K562 (cell line): ENCODE measurements around the gene BSDC1. TPM values are rescaled to one million over a fixed set of nuclear protein-coding genes. Genes with fewer than 3 reads are reported as not detected.

Experiments used
- ATAC-seq: fragments of 200-7000 bp; cut with Tn5 transposase; 3 replicates; pipeline ENCODE4 v1.9.1; 2020; ENCODE audit warnings: moderate library complexity
- BruUV-seq: library from RNA; stranded (reverse); fragments of 400-500 nt; replicated peaks from 2 replicates; lab custom pipeline; 2021; lab: Mats Ljungman, UMichigan
- CTCF ChIA-PET: fragments of 300-600 bp; formaldehyde crosslinking; extraction: SDS; loops from one replicate; lab custom pipeline; 2021; ENCODE audit warnings: low intra/inter-chr PET ratio; lab: Yijun Ruan, JAX
- POLR2A ChIA-PET: fragments of 300-600, 350-650 bp; sonication (Branson Sonifier 250); formaldehyde crosslinking; extraction: SDS; loops from one replicate; lab custom pipeline; 2021; ENCODE audit warnings: antibody characterized with exemption, inconsistent platforms; lab: Yijun Ruan, JAX
- DNase-seq, 4 experiments: peaks; one replicate each; pipeline versions ENCODE4 v3.0.0 to v3.0.0-alpha.2; 2011 to 2018; ENCODE audit warnings: low spot score in 3 of 4, mixed read lengths in 3 of 4; ENCODE audit errors: extremely low read depth in 1 of 4
- FAIRE-seq: peaks from 2 replicates; lab custom pipeline; 2011; peaks lifted over from hg19 to GRCh38; lab: Jason Lieb, UNC
- H2AFZ ChIP-seq: 2 replicates; pipeline ENCODE4 v1.6.0; 2011; ENCODE audit warnings: low read depth, low read length, control low read depth, inconsistent platforms
- H3K27ac ChIP-seq: fragments of 200-600 bp; 3 replicates; pipeline ENCODE4 v1.8.0; 2011; ENCODE audit warnings: low read depth, mild to moderate bottlenecking, control low read depth, inconsistent platforms, low read length, moderate library complexity, mixed read lengths; ENCODE audit errors: extremely low read depth
- H3K27me3 ChIP-seq, 2 experiments: fragments of 300-600 bp in 1 of 2; 2 replicates in 1 of 2; 3 replicates in 1 of 2; pipeline versions ENCODE4 v1.6.0 to v1.8.0; 2011; ENCODE audit warnings: inconsistent platforms in 2 of 2, low read length in 2 of 2, mild to moderate bottlenecking in 1 of 2, mixed read lengths in 1 of 2, moderate library complexity in 1 of 2; ENCODE audit not compliant: control insufficient read depth in 2 of 2, insufficient read depth in 2 of 2
- H3K36me3 ChIP-seq: fragments of 300-600 bp; 3 replicates; pipeline ENCODE4 v1.8.0; 2011; ENCODE audit warnings: mild to moderate bottlenecking, low read length, inconsistent platforms; ENCODE audit not compliant: control insufficient read depth, insufficient read depth
- H3K4me1 ChIP-seq, 2 experiments: fragments of 200-600 bp in 1 of 2; replicated peaks in 1 of 2; 2 replicates in 1 of 2; 3 replicates in 1 of 2; pipeline versions ENCODE4 v1.5.1 to v1.8.0; 2011; ENCODE audit warnings: inconsistent platforms in 2 of 2, low read length in 2 of 2, mild to moderate bottlenecking in 1 of 2, mixed read lengths in 1 of 2, moderate library complexity in 1 of 2; ENCODE audit not compliant: control insufficient read depth in 2 of 2, insufficient read depth in 2 of 2
- H3K4me2 ChIP-seq: 2 replicates; pipeline ENCODE4 v1.6.1; 2011; ENCODE audit warnings: low read length, control low read depth, inconsistent platforms, mixed read lengths; ENCODE audit not compliant: insufficient read depth
- H3K4me3 ChIP-seq: fragments of 200-600 bp; sonication (generic), shearing (Covaris generic); 2 replicates; pipeline ENCODE4 v1.5.1; 2016; ENCODE audit warnings: control low read depth, inconsistent platforms
- H3K79me2 ChIP-seq: fragments of 200-600 bp; 3 replicates; pipeline ENCODE4 v1.8.0; 2011; ENCODE audit warnings: low read length, inconsistent platforms; ENCODE audit not compliant: control insufficient read depth, insufficient read depth
- H3K9ac ChIP-seq, 2 experiments: 2 replicates each; pipeline versions ENCODE4 v1.6.0 to v1.6.1; 2011; ENCODE audit warnings: low read depth in 2 of 2, low read length in 2 of 2, control low read depth in 1 of 2, inconsistent platforms in 1 of 2, mild to moderate bottlenecking in 1 of 2, mixed read lengths in 1 of 2; ENCODE audit not compliant: insufficient read depth in 1 of 2
- H3K9me1 ChIP-seq: one replicate; pipeline ENCODE4 v1.6.0; 2011; ENCODE audit warnings: inconsistent platforms, mild to moderate bottlenecking, low read length, moderate library complexity; ENCODE audit not compliant: control insufficient read depth, insufficient read depth
- H3K9me3 ChIP-seq: replicated peaks from 2 replicates; pipeline ENCODE4 v1.5.1; 2011; ENCODE audit warnings: low read depth, low read length, inconsistent platforms; ENCODE audit not compliant: control insufficient read depth, insufficient read depth
- H4K20me1 ChIP-seq: replicated peaks from 2 replicates; pipeline ENCODE4 v1.6.1; 2011; ENCODE audit warnings: low read length, inconsistent platforms, mixed read lengths; ENCODE audit not compliant: control insufficient read depth, insufficient read depth
- BRD4 ChIP-seq: fragments of 200-600 bp; sonication (generic); IDR thresholded peaks from 2 replicates; pipeline ENCODE4 v1.6.1; 2017; ENCODE audit warnings: inconsistent platforms
- CAMTA2 ChIP-seq: fragments of 250-450 bp; sonication (Bioruptor Pico); conservative IDR thresholded peaks from 2 replicates; pipeline ENCODE4 v1.5.1; 2022
- CHD1 ChIP-seq: fragments of 200-600 bp; sonication (generic); IDR thresholded peaks from one replicate; pipeline ENCODE4 v1.6.1; 2012; ENCODE audit warnings: mild to moderate bottlenecking, moderate library complexity, low read length, inconsistent platforms
- ETS1 ChIP-seq: conservative IDR thresholded peaks from 2 replicates; pipeline ENCODE4 v1.6.1; 2011; ENCODE audit warnings: low read depth, mild to moderate bottlenecking, low read length; ENCODE audit not compliant: control insufficient read depth
- FOXA1 ChIP-seq: fragments of 450-650 bp; IDR thresholded peaks from 2 replicates; pipeline ENCODE4 v1.6.1; 2016; ENCODE audit warnings: mild to moderate bottlenecking, borderline replicate concordance
- GABPA ChIP-seq: fragments of 200-800 bp; sonication (Bioruptor generic); conservative IDR thresholded peaks from 2 replicates; pipeline ENCODE4 v1.6.1; 2016; ENCODE audit warnings: low read depth, missing genetic modification characterization, missing compliant biosample characterization
- HDAC8 ChIP-seq: fragments of 450-650 bp; IDR thresholded peaks from 2 replicates; pipeline ENCODE4 v1.6.1; 2016; ENCODE audit warnings: mild to moderate bottlenecking, missing genetic modification characterization, moderate library complexity, missing compliant biosample characterization
- HLTF ChIP-seq: fragments of 450-650 bp; IDR thresholded peaks from 2 replicates; pipeline ENCODE4 v1.6.1; 2016
- HMG20A ChIP-seq: fragments of 450-650 bp; formaldehyde crosslinking; conservative IDR thresholded peaks from 2 replicates; pipeline ENCODE4 v1.4.0; 2020; ENCODE audit warnings: mild to moderate bottlenecking, mixed read lengths
- MBD2 ChIP-seq: sonication (generic); IDR thresholded peaks from 2 replicates; pipeline ENCODE4 v1.6.1; 2016; ENCODE audit warnings: low read depth, borderline replicate concordance
- MLX ChIP-seq, 2 experiments: fragments of 450-650 bp in 1 of 2; sonication (generic) in 1 of 2; formaldehyde crosslinking; conservative IDR thresholded peaks; 2 replicates each; pipeline versions ENCODE4 v1.4.0 to v1.8.1; 2020 to 2022; ENCODE audit warnings: mild to moderate bottlenecking in 1 of 2, missing genetic modification reagents in 1 of 2
- MTA2 ChIP-seq: fragments of 450-650 bp; IDR thresholded peaks from 2 replicates; pipeline ENCODE4 v1.6.1; 2016; ENCODE audit warnings: low read depth
- NFRKB ChIP-seq: fragments of 450-650 bp; IDR thresholded peaks from 2 replicates; pipeline ENCODE4 v1.6.1; 2016; ENCODE audit warnings: low read depth
- NR3C1 ChIP-seq: sonication (generic); formaldehyde crosslinking; IDR thresholded peaks from 2 replicates; pipeline ENCODE4 v1.8.1; 2022; ENCODE audit warnings: missing genetic modification reagents
- PHTF2 ChIP-seq: fragments of 250-450 bp; sonication (Bioruptor Pico); IDR thresholded peaks from 2 replicates; pipeline ENCODE4 v1.5.0; 2021; ENCODE audit warnings: mild to moderate bottlenecking
- PRPF4 ChIP-seq: fragments of 200-400 bp; formaldehyde crosslinking; IDR thresholded peaks from one replicate; pipeline ENCODE4 v1.6.1; 2017; ENCODE audit warnings: low read length, low read depth, mild to moderate bottlenecking; ENCODE audit not compliant: insufficient read depth, poor library complexity, severe bottlenecking
- RUNX1 ChIP-seq: sonication (generic); IDR thresholded peaks from 2 replicates; pipeline ENCODE4 v1.6.1; 2016; ENCODE audit warnings: antibody characterized with exemption, low read depth
- SAFB ChIP-seq: fragments of 200-400 bp; formaldehyde crosslinking; IDR thresholded peaks from 2 replicates; pipeline ENCODE4 v1.6.1; 2017; ENCODE audit warnings: low read depth, low read length, borderline replicate concordance
- ZBTB7A ChIP-seq: IDR thresholded peaks from 2 replicates; pipeline ENCODE4 v1.6.1; 2011; ENCODE audit warnings: low read depth, mild to moderate bottlenecking, low read length, moderate library complexity, borderline replicate concordance; ENCODE audit not compliant: control insufficient read depth
- ZNF764 ChIP-seq: fragments of 250-450 bp; sonication (Bioruptor Pico); IDR thresholded peaks from 2 replicates; pipeline ENCODE4 v1.4.0; 2020; ENCODE audit warnings: low read depth, mild to moderate bottlenecking, moderate library complexity
- ZNF778 ChIP-seq: fragments of 450-650 bp; formaldehyde crosslinking; IDR thresholded peaks from 2 replicates; pipeline ENCODE4 v1.4.0; 2020; ENCODE audit warnings: mild to moderate bottlenecking, moderate library complexity
- ZNF785 ChIP-seq: fragments of 250-450 bp; sonication (Bioruptor Pico); IDR thresholded peaks from 2 replicates; pipeline ENCODE4 v1.4.0; 2020; ENCODE audit warnings: mild to moderate bottlenecking
- WGBS: fragments of 100-300 bp; shearing (Covaris generic); methylation state at CpG from one replicate; pipeline ENCODE4 v1.1.6; 2016; ENCODE audit warnings: low coverage, mixed read lengths; ENCODE audit not compliant: insufficient coverage; ENCODE audit errors: missing lambda C conversion rate; 5-methylcytosine and 5-hydroxymethylcytosine counted together
- in situ Hi-C: fragments of 300-500 bp; cut with MboI; formaldehyde crosslinking; loops from 4 replicates; pipeline ENCODE4 v1.15.0; 2018; ENCODE audit warnings: inconsistent platforms, mixed read lengths
- intact Hi-C: fragments of 100-400 bp; cut with micrococcal nuclease; formaldehyde crosslinking; loops from 2 replicates; pipeline ENCODE4 v1.14.2; 2022
- polyA plus RNA-seq, 8 experiments: library from polyadenylated mRNA; depleted of rRNA in 4 of 8; stranded (reverse) in 5 of 8; unstranded in 3 of 8; fragments of >200 nt; fragmentation: Nextera tagmentation in 2 of 8; fragmentation: Illumina TruSeq in 1 of 8; extraction: Ambion mirVana in 2 of 8; extraction: Trizol in 1 of 8; gene quantifications; 2 replicates each; pipeline versions ENCODE4 v1.2.1 to v1.2.3, GENCODE V29; 2011 to 2014; ENCODE audit warnings: inconsistent platforms in 1 of 8, missing spikeins in 1 of 8
- total RNA-seq, 7 experiments: library from RNA; depleted of rRNA in 6 of 7; stranded (reverse); fragments of >200 nt in 6 of 7; fragmentation: Illumina TruSeq in 2 of 7; extraction: Trizol in 2 of 7; gene quantifications; 2 replicates each; pipeline versions ENCODE4 v1.2.1 to v1.2.3, GENCODE V29; 2011 to 2021; ENCODE audit warnings: low replicate concordance in 1 of 7

The BSDC1 gene
- total and polyA plus RNA-seq, 9 of the 15 experiments (the other 6 are each of a cell fraction or from before 2014, with no cell fraction given), result 10.2 to 96.8 (median 73.1) TPM

GRCh38 chr1:32335535-32335789 is 58.8 kb downstream of the BSDC1 start:
- 0% methylated on average over 11 of the region's 34 CpGs for WGBS
- Histone ChIP-seq H3K9ac (peak overlapping the region; percentile 81 to 97), H3K79me2 (peaks cover 27% of the 10 kb centered on the region), H4K20me1 (peaks cover 17% of the 10 kb centered on the region; the same call in 1 of the 2 replicates), H3K4me3 (peak overlapping the region; percentile 89), H3K36me3 (peaks cover 45% of the 10 kb centered on the region), H3K9me3 (no peaks in the 10 kb centered on the region), H3K9me1 (peaks cover 6% of the 10 kb centered on the region), H3K4me1 (peaks cover 25 to 50% of the 10 kb centered on the region in 2 experiments), H3K27ac (peak overlapping the region; percentile 88), H3K27me3 (no peaks in the 10 kb centered on the region), H3K4me2 (peak overlapping the region; percentile 85; the same call in 1 of the 2 replicates), H2AFZ (peak overlapping the region; percentile 12; the same call in 1 of the 2 replicates)
- BruUV-seq, result no TSS peak
- intact Hi-C loops (loop anchor here (1.0 to 5.0 kb wide), 2 partner anchors 57 to 79 kb away; partner anchors contain the start of gene BSDC1), in situ Hi-C loops (no loop called here)
- ChIA-PET CTCF (interaction anchor here (0.6 kb wide), 1 partner anchor 69 kb away, joined by 4 read pairs; no protein-coding TSS in a partner anchor), POLR2A (interaction anchor here (0.6 to 5.9 kb wide), 27 partner anchors 12 to 516 kb away, joined by 3 to 59 read pairs (median 4); partner anchors contain the start of genes BSDC1, HDAC1, IQCC and TMEM39B)
- peak; percentile 11 for ATAC-seq
- DNase-seq, result peak in 1 of 4 experiments; percentile 88
- FAIRE-seq, result no peak
- TF ChIP-seq ZBTB7A (no peak), FOXA1 (no peak), HLTF (no peak), BRD4 (no peak), HMG20A (CRISPR knock-in tag) (no peak), ETS1 (no peak), ZNF785 (no peak), MBD2 (no peak), CAMTA2 (no peak), ZNF778 (CRISPR knock-in tag) (no peak), HDAC8 (tag) (no peak), ZNF764 (CRISPR knock-in tag) (no peak), PHTF2 (no peak), SAFB (no peak), MTA2 (no peak), NR3C1 (CRISPR knock-in tag) (peak; percentile 20; the same call in 1 of the 2 replicates), NFRKB (no peak), MLX (CRISPR knock-in tag; conservative IDR thresholded peaks at IDR 0.05) (no peak), PRPF4 (peak; percentile 2), RUNX1 (no peak), CHD1 (peak; percentile 10), GABPA (0 out of 2 replicates have a peak, but pooled peaks have one; percentile 9)
